GM12873 (cell line): Measurements from ENCODE around the gene IGSF3.

Experiments used
- TF ChIP-seq, protein P1 (sequence below): IDR thresholded peaks from 2 replicates; pipeline ENCODE4 v1.5.1; 2012; ENCODE audit warnings: low read depth, mild to moderate bottlenecking, moderate library complexity, low read length, control low read depth; ENCODE audit not compliant: insufficient read depth; ENCODE audit errors: missing control alignments

Gene IGSF3

DNA sequence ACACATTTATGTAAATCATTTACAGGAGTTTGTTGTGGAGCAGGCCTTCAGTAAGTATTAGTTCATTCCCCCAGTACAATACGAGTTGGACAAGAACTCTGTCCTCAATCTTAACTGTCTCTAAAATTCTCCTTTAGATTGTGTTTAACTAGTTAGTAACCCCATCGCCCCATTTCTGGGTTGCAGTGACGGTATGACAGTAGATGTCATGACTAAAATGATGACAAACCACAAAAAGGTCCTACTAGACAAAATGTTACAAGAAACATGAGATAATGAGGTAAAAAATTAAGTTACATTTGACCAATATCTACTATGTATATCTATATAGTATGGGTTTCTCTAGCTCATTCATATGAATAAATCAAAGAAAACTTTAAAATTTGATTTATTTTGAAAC lies 137.9 kb downstream of the IGSF3 start:
- TF ChIP-seq, protein P1, sequence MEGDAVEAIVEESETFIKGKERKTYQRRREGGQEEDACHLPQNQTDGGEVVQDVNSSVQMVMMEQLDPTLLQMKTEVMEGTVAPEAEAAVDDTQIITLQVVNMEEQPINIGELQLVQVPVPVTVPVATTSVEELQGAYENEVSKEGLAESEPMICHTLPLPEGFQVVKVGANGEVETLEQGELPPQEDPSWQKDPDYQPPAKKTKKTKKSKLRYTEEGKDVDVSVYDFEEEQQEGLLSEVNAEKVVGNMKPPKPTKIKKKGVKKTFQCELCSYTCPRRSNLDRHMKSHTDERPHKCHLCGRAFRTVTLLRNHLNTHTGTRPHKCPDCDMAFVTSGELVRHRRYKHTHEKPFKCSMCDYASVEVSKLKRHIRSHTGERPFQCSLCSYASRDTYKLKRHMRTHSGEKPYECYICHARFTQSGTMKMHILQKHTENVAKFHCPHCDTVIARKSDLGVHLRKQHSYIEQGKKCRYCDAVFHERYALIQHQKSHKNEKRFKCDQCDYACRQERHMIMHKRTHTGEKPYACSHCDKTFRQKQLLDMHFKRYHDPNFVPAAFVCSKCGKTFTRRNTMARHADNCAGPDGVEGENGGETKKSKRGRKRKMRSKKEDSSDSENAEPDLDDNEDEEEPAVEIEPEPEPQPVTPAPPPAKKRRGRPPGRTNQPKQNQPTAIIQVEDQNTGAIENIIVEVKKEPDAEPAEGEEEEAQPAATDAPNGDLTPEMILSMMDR: no peak

DNA sequence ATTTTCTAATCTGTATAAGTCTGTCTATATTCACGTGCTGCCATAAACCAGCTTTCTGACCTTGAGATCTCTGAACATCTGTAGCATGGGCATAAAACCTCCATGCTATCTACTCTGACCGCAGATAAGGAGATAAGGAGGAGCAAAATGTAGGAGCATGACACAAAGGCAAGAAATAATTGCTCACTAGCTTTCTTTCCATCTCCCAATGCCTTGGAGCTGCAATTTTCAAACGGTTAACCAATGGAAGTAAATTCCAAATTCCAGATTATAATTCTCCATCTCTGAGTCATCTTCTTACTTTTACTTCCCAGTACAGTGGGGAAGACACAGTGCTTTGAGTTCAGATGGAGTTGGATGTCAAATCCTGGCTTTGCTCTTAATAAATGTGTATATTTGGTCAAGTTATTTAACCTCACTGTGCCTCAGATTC lies 138.3 kb downstream of the IGSF3 start:
- TF ChIP-seq, protein P1: no peak

DNA sequence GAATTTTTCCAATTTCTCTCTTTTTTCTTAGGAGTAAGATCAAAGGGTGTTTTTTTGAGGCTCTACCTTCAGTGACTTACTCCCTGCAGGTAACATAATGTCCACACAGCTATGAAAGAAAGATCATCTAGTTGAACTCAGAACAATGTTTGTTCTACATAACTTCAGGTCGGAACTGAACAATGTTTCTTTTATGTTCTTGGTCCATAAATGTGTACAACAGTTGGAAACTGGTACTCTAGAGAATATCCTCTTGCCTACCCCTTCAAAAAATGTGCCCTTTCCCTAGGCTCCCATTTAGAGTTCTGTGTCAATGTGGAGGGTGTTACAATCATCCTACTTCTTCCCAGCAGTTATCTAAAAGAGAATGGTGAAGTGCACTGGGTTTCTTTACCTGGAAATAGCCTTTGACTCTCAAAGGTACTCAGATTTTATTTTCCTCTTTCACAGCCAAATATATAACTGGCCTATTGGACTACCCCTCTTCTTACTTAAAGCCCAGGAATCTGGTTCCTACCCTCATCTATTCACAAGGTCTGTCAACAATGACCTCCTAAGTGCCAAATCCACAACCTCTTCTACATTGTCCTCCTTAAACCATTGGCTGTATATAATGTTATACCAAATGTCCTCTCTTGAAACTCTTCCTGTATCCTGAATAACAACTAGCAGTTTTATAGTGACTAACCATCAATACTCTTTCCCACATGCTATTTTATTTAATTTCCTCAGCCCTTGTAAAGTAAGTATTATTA lies 139.0 kb downstream of the IGSF3 start:
- TF ChIP-seq, protein P1: no peak

DNA sequence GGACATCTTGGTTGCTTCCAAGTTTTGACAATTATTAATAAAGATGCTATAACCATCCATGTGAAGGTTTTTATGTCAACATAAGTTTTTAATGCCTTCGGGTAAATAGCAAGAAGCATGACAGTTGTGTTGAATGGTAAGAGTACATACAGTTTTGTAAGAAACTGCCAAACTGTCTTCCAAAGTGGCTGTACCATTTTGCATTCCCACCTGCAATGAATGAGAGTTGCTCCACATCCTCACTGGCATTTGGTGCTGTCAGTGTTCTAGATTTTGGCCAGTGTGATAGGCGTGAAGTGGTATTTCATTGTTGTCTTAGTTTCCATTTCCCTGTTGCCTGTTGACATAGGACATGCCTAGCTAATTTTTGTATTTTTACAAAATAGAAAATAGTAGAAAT lies 142.1 kb downstream of the IGSF3 start:
- TF ChIP-seq, protein P1: no peak
